Stimulated activated CD8-positive, alpha-beta memory T cell treated with anti-CD3 and anti-CD28 coated beads, Interleukin-15, amount 100 ng/mL, for 24 hours (primary cell): ENCODE results near the gene FLVCR2.

Source experiments
- DNase-seq: peaks from one replicate; pipeline ENCODE4 v3.0.0-alpha.2; 2020; ENCODE audit warnings: low read depth

FLVCR2 gene

GRCh38 chr14:75578102-75578785 is at the start of gene FLVCR2:
FLVCR2 (plus strand) TSS chr14:75578620; CDS start chr14:75578973, 353 bp downstream.
- no peak for DNase-seq

- DNase-seq = no peak
These were observed 47.2 kb upstream of the FLVCR2 start for GRCh38 chr14:75531256-75531655.

GRCh38 chr14:75531660-75532317 is 46.6 kb upstream of the FLVCR2 start:
- DNase-seq = no peak

- no peak for DNase-seq
These were observed 44.4 kb upstream of the FLVCR2 start for GRCh38 chr14:75533791-75534555.

- no peak for DNase-seq
These were observed 43.1 kb upstream of the FLVCR2 start for GRCh38 chr14:75535164-75535898.

- no peak for DNase-seq
These were observed 41.3 kb upstream of the FLVCR2 start for GRCh38 chr14:75537071-75537470.

GRCh38 chr14:75539162-75539560 is 39.3 kb upstream of the FLVCR2 start:
- no peak for DNase-seq

- no peak for DNase-seq
These were observed 38.6 kb upstream of the FLVCR2 start for GRCh38 chr14:75539561-75540478.

GRCh38 chr14:75540479-75540851 is 38.0 kb upstream of the FLVCR2 start:
- DNase-seq = no peak

GRCh38 chr14:75542588-75543091 is 35.8 kb upstream of the FLVCR2 start:
- no peak for DNase-seq

- no peak for DNase-seq
These were observed 35.2 kb upstream of the FLVCR2 start for GRCh38 chr14:75543253-75543652.

GRCh38 chr14:75543786-75544185 is 34.6 kb upstream of the FLVCR2 start:
- no peak for DNase-seq

GRCh38 chr14:75545907-75546306 is 32.5 kb upstream of the FLVCR2 start:
- no peak for DNase-seq

GRCh38 chr14:75547552-75548250 is 30.7 kb upstream of the FLVCR2 start:
- DNase-seq = no peak

- DNase-seq = no peak
These were observed 29.9 kb upstream of the FLVCR2 start for GRCh38 chr14:75548544-75548943.

- no peak for DNase-seq
These were observed 29.3 kb upstream of the FLVCR2 start for GRCh38 chr14:75549169-75549568.

- no peak for DNase-seq
These were observed 27.4 kb upstream of the FLVCR2 start for GRCh38 chr14:75551021-75551420.

- no peak for DNase-seq
These were observed 25.3 kb upstream of the FLVCR2 start for GRCh38 chr14:75553157-75553556.

GRCh38 chr14:75553761-75554364 is 24.6 kb upstream of the FLVCR2 start:
- DNase-seq = no peak

- DNase-seq = no peak
These were observed 23.9 kb upstream of the FLVCR2 start for GRCh38 chr14:75554482-75554881.
